Activated T-cell treated with anti-CD3 and anti-CD28 coated beads for 1 hour (primary cell): ENCODE measurements around the gene OR7G1.
"Not testable (repeated sequence)": the region's sequence is repeated elsewhere in the genome, so short reads cannot be mapped to it uniquely, and the experiment has no call there.

Experiments used
- DNase-seq: peaks from one replicate; pipeline ENCODE4 v3.0.0-alpha.2; 2020; ENCODE audit warnings: low read depth

Gene OR7G1

DNA sequence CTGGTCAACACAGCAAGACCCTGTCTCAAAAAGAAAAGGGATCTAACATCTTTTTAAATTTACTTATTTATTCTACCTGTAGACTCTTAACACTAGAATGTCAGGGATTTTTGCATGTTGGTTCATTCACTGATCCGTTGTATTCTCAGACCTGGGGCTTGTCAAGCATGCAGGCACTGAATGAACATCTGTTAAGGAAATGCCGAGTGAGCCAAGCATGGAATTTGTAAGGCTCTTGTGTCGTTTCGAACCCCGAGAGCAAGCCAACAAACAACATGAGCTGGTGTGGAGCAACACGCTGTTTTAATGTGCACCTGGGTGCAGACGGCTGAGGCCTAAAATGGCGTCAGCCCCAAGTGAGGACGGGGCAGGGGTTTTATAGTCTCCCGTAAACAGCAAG lies 38.7 kb downstream of the OR7G1 start:
- no peak for DNase-seq

- no peak for DNase-seq
Measured at GRCh38 chr19:9075064-9075949, 40.3 kb downstream of the OR7G1 start.

DNA sequence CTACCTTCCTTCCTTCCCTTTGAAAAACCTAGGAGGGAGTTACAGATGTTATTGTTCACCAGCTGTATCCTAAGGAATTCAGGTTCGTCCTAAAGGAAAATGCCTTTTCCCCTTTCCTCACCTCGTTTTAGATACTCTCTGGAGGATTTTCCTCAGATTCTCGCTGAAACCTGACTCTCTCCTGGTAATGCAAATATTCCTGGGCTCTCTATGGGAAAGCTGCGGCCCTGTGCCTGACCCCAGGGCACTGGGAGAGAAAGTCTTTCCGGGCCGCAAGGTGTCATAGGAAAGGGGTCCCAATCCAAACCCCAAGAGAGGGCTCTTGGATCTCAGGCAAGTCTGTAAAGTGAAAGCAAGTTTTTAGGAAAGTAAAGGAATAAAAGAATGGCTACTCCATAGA lies 41.8 kb downstream of the OR7G1 start:
- DNase-seq, result no peak

GRCh38 chr19:9071720-9072119 lies 43.8 kb downstream of the OR7G1 start:
- not testable (repeated sequence) for DNase-seq

GRCh38 chr19:9070066-9070465 lies 45.5 kb downstream of the OR7G1 start:
- DNase-seq, result no peak

DNA sequence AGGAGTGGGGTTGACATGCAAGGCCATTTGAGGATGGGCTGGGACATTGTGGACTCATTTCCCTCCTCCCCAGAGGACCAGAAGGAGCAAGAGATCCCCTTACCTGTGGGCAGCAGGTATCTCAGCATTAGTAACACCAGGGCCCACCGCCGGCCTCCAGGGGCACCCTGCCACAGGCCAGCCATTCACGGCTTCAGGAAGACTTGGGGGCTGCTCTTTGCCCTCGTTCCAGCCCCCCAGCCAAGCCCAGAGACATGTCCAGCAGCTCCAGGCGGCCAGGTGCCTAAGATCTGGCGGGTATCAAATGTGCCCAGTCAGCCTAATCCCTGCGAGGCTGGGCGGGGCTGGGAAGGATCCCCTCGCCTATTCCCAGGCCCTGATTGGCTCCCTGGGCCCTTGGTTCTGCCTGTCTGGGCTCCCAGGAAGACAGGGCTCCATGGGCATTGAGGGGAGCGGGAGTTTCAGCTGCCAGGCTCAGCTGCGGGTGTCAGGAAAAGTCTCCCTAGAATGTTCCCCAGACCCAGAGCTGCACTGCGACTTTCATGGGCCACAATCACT lies 50.0 kb downstream of the OR7G1 start:
- DNase-seq, result no peak
